NCI-H524 (cell line): Measurements from ENCODE around the gene FBLN7.

Experiments
- DNase-seq, 2 experiments: peaks; one replicate each; lab custom pipeline; 2025; lab: John Stamatoyannopoulos, UW

Gene FBLN7

DNA sequence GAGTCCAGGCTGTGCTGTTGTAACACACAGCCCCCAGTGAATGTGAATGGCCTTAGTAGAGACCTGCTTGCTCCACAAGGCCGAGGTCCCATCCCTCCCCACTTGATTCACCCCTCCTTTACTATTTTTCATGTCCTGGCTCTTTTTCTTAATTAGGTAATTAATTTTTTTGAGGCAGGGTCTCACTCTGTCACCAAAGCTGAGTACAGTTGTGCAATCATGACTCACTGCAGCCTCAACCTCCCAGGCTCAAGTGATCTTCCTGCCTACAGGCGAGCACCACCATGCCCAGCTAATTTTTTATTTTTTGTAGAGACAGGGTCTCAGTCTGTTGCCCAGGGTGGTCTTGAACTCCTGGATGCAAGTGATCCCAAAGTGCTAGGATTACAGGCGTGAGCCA lies 19.3 kb downstream of the FBLN7 start:
- no peak for DNase-seq

DNA sequence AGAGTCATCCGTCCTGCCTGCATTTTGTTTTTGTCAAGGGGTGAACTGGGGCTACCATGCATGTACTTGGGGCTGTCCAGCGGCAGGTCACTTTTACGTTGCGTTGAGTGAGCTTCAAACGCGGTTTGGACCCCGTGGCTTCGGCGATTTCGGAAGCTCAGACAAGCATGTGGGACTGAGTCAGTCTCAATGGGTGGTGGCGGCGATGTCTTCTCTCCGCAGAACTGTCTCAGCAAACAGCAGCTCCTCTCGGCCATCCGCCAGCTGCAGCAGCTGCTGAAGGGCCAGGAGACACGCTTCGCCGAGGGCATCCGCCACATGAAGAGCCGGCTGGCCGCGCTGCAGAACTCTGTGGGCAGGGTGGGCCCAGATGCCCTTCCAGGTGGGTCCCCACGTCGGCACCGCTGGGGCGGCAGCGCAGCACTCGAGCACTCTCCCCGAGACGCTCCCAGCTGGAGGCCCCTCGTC lies 21.3 kb downstream of the FBLN7 start:
- DNase-seq: peak; percentile 47 to 69

GRCh38 chr2:112160283-112161250 lies 22.4 kb downstream of the FBLN7 start:
- no peak for DNase-seq

GRCh38 chr2:112161431-112162145 lies 23.4 kb downstream of the FBLN7 start:
- no peak for DNase-seq

GRCh38 chr2:112162341-112162740 lies 24.2 kb downstream of the FBLN7 start:
- DNase-seq: no peak

- no peak for DNase-seq
Observed at GRCh38 chr2:112162956-112163355, 24.8 kb downstream of the FBLN7 start.

DNA sequence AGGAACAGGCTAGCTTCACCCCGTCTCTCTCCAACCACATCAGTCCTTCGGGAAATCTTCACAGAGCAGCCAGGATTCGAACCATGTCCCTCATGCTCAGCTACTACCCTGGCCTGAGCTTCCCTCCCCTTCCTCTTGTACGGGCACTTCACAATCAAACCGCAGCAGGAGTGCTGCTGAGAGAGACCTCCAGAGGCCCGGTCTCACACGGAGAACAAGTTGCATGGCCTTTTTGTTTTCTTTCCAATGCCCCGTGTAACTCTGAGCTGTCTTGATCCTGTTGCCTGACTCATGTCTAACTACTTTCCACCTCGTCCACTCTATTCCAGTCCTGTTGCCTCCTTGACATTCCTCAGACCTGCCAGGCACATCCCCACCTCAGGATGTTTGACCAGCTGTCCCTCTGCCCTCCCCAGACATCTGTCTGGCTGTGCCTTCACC lies 25.4 kb downstream of the FBLN7 start:
- DNase-seq: no peak

DNA sequence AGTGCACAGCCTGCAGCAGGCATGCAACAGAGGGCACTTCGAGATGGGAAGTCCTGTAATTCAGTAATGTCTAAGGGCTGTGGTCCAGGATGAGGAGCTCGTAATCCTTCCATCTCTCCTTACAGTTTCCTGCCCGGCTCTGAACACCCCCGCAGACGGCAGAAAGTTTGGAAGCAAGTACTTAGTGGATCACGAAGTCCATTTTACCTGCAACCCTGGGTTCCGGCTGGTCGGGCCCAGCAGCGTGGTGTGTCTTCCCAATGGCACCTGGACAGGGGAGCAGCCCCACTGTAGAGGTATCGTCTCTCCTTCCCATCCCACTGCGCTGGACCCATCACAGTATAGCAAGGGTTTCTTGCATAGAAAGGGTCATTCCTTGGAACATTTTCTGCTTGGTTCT lies 26.7 kb downstream of the FBLN7 start:
- DNase-seq: no peak

- DNase-seq: no peak
Observed at GRCh38 chr2:112165296-112165695, 27.1 kb downstream of the FBLN7 start.

DNA sequence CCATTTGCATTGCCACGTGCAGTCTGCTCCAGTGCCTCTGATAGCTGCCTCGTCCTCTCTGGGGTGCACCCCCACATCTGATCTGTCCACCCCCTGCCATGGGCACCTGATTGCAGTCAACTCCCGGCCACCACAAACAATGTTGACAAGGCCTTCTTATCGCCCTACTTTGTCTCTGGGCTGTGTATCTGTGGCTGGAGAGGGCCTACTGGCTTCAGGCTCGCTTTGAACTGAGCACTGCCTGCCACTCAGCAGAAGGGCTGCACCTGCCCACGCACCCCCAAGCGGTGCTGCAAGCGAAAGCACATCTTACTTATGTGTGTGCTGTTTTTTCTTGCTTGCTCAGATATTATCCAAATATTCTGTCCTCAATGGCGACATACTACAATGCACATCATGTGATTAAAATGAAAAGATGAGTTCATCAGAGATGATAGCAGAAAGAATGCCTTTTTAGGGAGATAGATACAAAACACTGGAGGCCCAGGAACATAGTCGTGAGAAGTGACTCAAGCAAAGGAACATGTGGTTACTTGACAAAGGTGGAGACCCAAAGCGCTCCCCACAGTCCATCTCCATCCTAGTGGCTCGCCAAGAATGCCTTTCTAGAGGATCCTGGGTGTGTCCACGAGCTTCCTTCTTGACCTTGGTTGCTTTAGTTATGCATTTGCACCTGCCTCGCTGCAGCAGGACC lies 28.8 kb downstream of the FBLN7 start:
- DNase-seq: no peak

DNA sequence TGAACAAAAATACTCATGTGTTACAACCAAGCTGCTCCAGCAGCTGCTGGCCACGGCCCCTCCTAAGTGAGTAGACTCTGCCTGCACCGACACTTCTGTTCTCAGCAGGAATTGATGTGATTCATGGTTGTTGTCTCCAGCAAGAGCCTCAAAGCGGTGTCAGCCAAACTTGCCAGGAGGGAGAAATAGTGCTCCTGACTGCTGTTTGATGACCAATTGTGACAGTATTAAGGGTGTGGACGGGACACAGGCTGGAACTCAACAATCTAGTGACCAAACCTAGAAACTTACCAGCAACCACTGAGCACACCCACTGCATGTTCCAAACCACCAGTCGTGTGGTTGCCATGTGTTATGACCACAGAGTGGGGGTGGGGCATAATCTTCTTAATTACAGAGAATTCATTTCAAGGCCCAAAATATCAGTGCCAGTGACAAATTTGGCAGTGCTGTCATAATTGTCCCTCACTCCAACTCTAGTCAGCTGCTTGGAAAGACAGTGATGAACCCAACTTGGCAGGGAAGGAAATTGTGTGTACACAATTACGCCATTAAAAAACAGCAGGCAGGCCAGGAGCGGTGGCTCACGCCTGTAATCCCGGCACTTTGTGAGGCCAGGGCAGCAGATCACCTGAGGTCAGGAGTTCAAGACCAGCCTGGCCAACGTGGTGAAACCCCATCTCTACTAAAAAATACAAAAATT lies 30.4 kb downstream of the FBLN7 start:
- DNase-seq: no peak

GRCh38 chr2:112170495-112170894 lies 32.3 kb downstream of the FBLN7 start:
- no peak for DNase-seq

- no peak for DNase-seq
Observed at GRCh38 chr2:112173646-112174319, 35.6 kb downstream of the FBLN7 start.

- no peak for DNase-seq
Observed at GRCh38 chr2:112174383-112174782, 36.2 kb downstream of the FBLN7 start.

DNA sequence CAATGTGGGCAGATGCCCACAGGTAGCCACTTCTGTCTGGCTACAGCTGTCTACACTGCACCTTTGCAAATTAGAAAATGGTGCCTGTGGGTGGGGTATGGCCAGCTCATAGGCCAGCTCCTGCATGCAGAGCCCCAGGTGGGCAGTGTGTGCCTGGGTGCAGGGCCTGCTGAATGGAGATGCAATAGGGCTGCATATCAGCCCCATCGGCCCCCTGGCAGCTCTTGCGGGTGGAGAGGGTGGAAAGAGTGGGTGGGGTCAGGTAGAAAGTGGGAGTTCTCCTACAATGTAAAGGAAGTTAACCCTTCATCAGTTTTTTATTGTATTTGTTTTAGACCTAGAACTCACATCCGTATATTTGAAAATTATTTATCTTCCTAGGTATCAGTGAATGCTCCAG lies 37.1 kb downstream of the FBLN7 start:
- DNase-seq: no peak

DNA sequence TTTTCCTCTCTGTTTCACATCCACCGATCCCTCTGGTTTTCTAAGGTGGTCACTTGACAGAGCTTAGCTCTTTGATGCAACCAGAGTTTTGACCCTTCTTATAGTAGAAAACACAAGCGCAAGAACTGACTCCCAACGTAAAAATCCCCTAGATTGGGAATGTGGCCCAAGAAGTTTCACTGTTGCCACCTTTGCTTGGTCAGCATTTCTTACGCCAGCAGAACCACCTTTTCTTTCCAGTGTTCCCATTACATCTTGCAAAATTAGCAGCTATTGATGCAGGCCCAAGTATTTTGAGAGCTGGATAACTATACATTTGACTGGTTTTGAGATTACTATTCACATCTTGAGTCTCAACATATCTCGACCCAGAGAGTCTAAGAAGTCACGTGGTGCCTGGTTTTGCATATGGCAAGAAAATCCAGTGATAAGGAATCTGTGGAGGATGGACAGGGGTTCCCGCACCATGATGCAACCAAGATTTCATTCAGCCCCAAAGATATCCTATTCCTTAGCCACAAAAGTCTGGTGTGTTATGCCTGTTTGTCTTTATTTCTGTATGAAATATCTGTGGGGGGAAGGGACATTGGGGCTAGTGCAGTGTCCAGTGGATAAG lies 37.9 kb downstream of the FBLN7 start:
- DNase-seq: no peak

- DNase-seq: peak in 1 of 2 experiments; percentile 7
Observed at GRCh38 chr2:112181571-112182290, 43.5 kb downstream of the FBLN7 start.

GRCh38 chr2:112182581-112183034 lies 44.4 kb downstream of the FBLN7 start:
- DNase-seq: peak; percentile 59 to 87

DNA sequence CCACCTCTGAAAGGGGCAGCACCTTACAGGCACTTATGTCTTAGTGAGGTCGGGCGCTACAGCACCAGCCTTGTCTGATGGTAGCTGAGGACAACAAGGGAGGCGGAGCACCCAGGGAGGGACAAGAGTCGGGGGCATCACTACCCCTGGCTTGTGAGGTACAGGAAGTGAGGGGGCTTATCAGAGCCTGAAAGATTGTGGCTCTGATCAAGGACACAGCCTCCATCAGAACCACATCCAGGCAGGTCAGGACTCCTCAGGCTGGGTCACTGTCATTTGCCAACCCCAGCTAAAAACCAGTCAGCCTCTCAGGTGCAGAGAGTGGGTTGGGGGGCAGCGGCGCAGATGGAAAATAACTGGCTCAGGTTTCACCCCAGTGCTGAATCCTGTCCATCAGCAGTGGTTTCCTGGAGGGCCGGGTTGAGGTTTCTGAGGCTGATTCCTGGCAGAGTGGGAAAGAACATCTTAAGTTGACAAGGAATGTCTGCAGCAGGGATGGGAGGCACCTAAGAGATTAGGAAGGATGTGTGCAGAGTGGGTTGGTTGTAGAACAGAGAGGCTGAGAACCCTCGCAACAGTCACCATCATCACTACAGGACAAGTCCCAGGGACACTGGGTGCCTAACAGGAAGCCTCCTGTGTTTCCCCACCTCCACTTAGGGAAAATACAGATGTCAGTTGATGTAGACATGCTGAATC lies 45.3 kb downstream of the FBLN7 start:
- DNase-seq: no peak
